Fibroblast of lung (primary cell): ENCODE data around the gene CWC15.

ENCODE experiments used
- EZH2 ChIP-seq: IDR thresholded peaks from 2 replicates; pipeline ENCODE4 v1.5.1; 2012; ENCODE audit warnings: low read length, control low read depth, mild to moderate bottlenecking; ENCODE audit errors: missing control alignments
- TF ChIP-seq, protein P1 (sequence below), 2 donors: IDR thresholded peaks in 1 of 2; conservative IDR thresholded peaks in 1 of 2; 1 replicate in 1 of 2; 2 replicates in 1 of 2; pipeline ENCODE4 v1.5.1; 2011 to 2012; ENCODE audit warnings: low read length in 2 of 2, control low read depth in 1 of 2, inconsistent platforms in 1 of 2, low read depth in 1 of 2, mild to moderate bottlenecking in 1 of 2

DNA sequence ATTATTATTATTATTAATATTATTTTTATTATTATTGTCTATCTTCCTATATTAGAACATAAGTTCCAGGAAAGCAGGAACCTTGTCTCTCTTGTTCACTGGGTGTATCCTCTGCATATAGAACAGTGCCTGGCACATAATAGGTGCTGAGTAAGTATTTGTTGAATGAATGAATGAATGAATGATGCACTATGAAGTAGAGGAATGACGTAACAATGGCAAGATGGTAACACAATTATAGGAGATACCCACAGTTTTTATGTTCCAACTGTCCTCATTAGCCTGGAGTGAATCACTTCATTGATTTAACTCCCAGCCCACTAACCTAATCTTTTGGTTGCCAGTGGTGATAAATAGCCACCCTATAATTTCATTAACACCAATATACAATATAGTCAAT, 2.2 kb upstream of the CWC15 start:
- TF ChIP-seq, protein P1, sequence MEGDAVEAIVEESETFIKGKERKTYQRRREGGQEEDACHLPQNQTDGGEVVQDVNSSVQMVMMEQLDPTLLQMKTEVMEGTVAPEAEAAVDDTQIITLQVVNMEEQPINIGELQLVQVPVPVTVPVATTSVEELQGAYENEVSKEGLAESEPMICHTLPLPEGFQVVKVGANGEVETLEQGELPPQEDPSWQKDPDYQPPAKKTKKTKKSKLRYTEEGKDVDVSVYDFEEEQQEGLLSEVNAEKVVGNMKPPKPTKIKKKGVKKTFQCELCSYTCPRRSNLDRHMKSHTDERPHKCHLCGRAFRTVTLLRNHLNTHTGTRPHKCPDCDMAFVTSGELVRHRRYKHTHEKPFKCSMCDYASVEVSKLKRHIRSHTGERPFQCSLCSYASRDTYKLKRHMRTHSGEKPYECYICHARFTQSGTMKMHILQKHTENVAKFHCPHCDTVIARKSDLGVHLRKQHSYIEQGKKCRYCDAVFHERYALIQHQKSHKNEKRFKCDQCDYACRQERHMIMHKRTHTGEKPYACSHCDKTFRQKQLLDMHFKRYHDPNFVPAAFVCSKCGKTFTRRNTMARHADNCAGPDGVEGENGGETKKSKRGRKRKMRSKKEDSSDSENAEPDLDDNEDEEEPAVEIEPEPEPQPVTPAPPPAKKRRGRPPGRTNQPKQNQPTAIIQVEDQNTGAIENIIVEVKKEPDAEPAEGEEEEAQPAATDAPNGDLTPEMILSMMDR (conservative IDR thresholded peaks at IDR 0.05 in 1 of 2, IDR thresholded peaks at IDR 0.05 in 1 of 2; ENCODE audit: low read depth in 1 of 2, low read length in 2 of 2) = no peak
- no peak for TF ChIP-seq EZH2
